ENCODE measurements around the gene RICTOR.
A peak's percentile ranks its signal among the peaks of the same experiment; 100 is the strongest.

RICTOR gene

GRCh38 chr5:39104221-39104620 is 30.0 kb upstream of the RICTOR start:
- no CpG with 5 or more reads among the region's 1 CpG for WGBS (ENCODE audit: extremely low coverage, insufficient coverage, low lambda C conversion rate)
- H3K79me1 ChIP-seq (ENCODE audit: low read length), result no peaks in the 10 kb centered on the region
- H3K9ac ChIP-seq (ENCODE audit: low read length), result no peak overlapping the region

GRCh38 chr5:39102684-39103155 is 28.5 kb upstream of the RICTOR start:
- Histone ChIP-seq H2BK120ac (ENCODE audit: low read depth, low read length) (no peak overlapping the region), H3K56ac (ENCODE audit: low read length) (no peak overlapping the region), H3K79me2 (ENCODE audit: control insufficient read depth, insufficient read depth, low read length) (no peaks in the 10 kb centered on the region), H2AK5ac (ENCODE audit: low read length) (no peak overlapping the region), H3K4me1 (ENCODE audit: control insufficient read depth, low read depth, low read length) (no peaks in the 10 kb centered on the region), H3K27me3 (ENCODE audit: insufficient read depth, low read length, poor library complexity) (no peaks in the 10 kb centered on the region), H3K79me1 (ENCODE audit: low read length) (no peaks in the 10 kb centered on the region), H3K18ac (ENCODE audit: low read length) (no peak overlapping the region), H4K5ac (ENCODE audit: low read length) (no peak overlapping the region), H3K36me3 (ENCODE audit: control insufficient read depth, insufficient read depth, low read length) (no peaks in the 10 kb centered on the region), H3K4me3 (ENCODE audit: low read length) (no peak overlapping the region), H2BK5ac (ENCODE audit: low read length) (no peak overlapping the region), H2BK15ac (replicated peaks; ENCODE audit: low read depth) (no peak overlapping the region), H3K4me2 (ENCODE audit: low read length) (no peak overlapping the region), H3K4ac (ENCODE audit: low read depth, low read length) (no peak overlapping the region), H3K9ac (ENCODE audit: low read length) (no peak overlapping the region), H3K27ac (ENCODE audit: low read depth, low read length) (no peak overlapping the region), H3K23ac (ENCODE audit: low read length) (no peak overlapping the region), H4K8ac (ENCODE audit: low read depth, low read length) (no peak overlapping the region)
- no peak for DNase-seq
- no CpG with 5 or more reads among the region's 4 CpGs for WGBS (ENCODE audit: extremely low coverage, insufficient coverage, low lambda C conversion rate)

More at GRCh38 chr5:39104221-39104620, 30.0 kb upstream of the RICTOR start:
- Histone ChIP-seq H3K4ac (ENCODE audit: low read depth, low read length) (no peak overlapping the region), H3K4me1 (ENCODE audit: control insufficient read depth, low read depth, low read length) (no peaks in the 10 kb centered on the region), H3K56ac (ENCODE audit: low read length) (no peak overlapping the region), H3K4me3 (ENCODE audit: low read length) (no peak overlapping the region), H3K79me2 (ENCODE audit: control insufficient read depth, insufficient read depth, low read length) (no peaks in the 10 kb centered on the region), H2BK120ac (ENCODE audit: low read depth, low read length) (no peak overlapping the region), H3K27ac (ENCODE audit: low read depth, low read length) (no peak overlapping the region), H4K5ac (ENCODE audit: low read length) (no peak overlapping the region), H3K4me2 (ENCODE audit: low read length) (no peak overlapping the region), H4K8ac (ENCODE audit: low read depth, low read length) (no peak overlapping the region), H3K23ac (ENCODE audit: low read length) (no peak overlapping the region), H2BK5ac (ENCODE audit: low read length) (no peak overlapping the region), H3K18ac (ENCODE audit: low read length) (no peak overlapping the region), H3K27me3 (ENCODE audit: insufficient read depth, low read length, poor library complexity) (no peaks in the 10 kb centered on the region), H2AK5ac (ENCODE audit: low read length) (no peak overlapping the region), H2BK15ac (replicated peaks; ENCODE audit: low read depth) (no peak overlapping the region), H3K36me3 (ENCODE audit: control insufficient read depth, insufficient read depth, low read length) (no peaks in the 10 kb centered on the region)
- DNase-seq, result no peak

GRCh38 chr5:39100851-39101396 is 26.7 kb upstream of the RICTOR start:
- no peak overlapping the region for H2BK5ac ChIP-seq (ENCODE audit: low read length)
- H3K36me3 ChIP-seq (ENCODE audit: control insufficient read depth, insufficient read depth, low read length), result no peaks in the 10 kb centered on the region
- no peak overlapping the region for H3K4me3 ChIP-seq (ENCODE audit: low read length)
- H3K79me1 ChIP-seq (ENCODE audit: low read length), result no peaks in the 10 kb centered on the region
- H3K4me2 ChIP-seq (ENCODE audit: low read length), result no peak overlapping the region
- H3K4me1 ChIP-seq (ENCODE audit: control insufficient read depth, low read depth, low read length), result no peaks in the 10 kb centered on the region
- H2BK120ac ChIP-seq (ENCODE audit: low read depth, low read length), result no peak overlapping the region
- H2BK15ac ChIP-seq (replicated peaks; ENCODE audit: low read depth), result no peak overlapping the region
- H3K4ac ChIP-seq (ENCODE audit: low read depth, low read length), result no peak overlapping the region
- no peak overlapping the region for H3K18ac ChIP-seq (ENCODE audit: low read length)
- WGBS (ENCODE audit: extremely low coverage, insufficient coverage, low lambda C conversion rate), result no CpG with 5 or more reads among the region's 7 CpGs
- no peak overlapping the region for H2AK5ac ChIP-seq (ENCODE audit: low read length)
- H4K5ac ChIP-seq (ENCODE audit: low read length), result no peak overlapping the region
- no peaks in the 10 kb centered on the region for H3K27me3 ChIP-seq (ENCODE audit: insufficient read depth, low read length, poor library complexity)
- H3K23ac ChIP-seq (ENCODE audit: low read length), result no peak overlapping the region
- no peaks in the 10 kb centered on the region for H3K79me2 ChIP-seq (ENCODE audit: control insufficient read depth, insufficient read depth, low read length)
- no peak overlapping the region for H3K9ac ChIP-seq (ENCODE audit: low read length)
- no peak overlapping the region for H3K56ac ChIP-seq (ENCODE audit: low read length)
- no peak overlapping the region for H3K27ac ChIP-seq (ENCODE audit: low read depth, low read length)
- no peak overlapping the region for H4K8ac ChIP-seq (ENCODE audit: low read depth, low read length)
- peak; percentile 68 for DNase-seq

- Histone ChIP-seq H2BK15ac (replicated peaks; ENCODE audit: low read depth) (no peak overlapping the region), H3K4me3 (ENCODE audit: low read length) (no peak overlapping the region), H4K8ac (ENCODE audit: low read depth, low read length) (no peak overlapping the region), H3K23ac (ENCODE audit: low read length) (no peak overlapping the region), H3K27ac (ENCODE audit: low read depth, low read length) (no peak overlapping the region), H4K5ac (ENCODE audit: low read length) (no peak overlapping the region), H3K18ac (ENCODE audit: low read length) (no peak overlapping the region), H3K36me3 (ENCODE audit: control insufficient read depth, insufficient read depth, low read length) (no peaks in the 10 kb centered on the region), H3K79me1 (ENCODE audit: low read length) (no peaks in the 10 kb centered on the region), H3K79me2 (ENCODE audit: control insufficient read depth, insufficient read depth, low read length) (no peaks in the 10 kb centered on the region), H2BK120ac (ENCODE audit: low read depth, low read length) (no peak overlapping the region), H3K27me3 (ENCODE audit: insufficient read depth, low read length, poor library complexity) (no peaks in the 10 kb centered on the region), H3K4me1 (ENCODE audit: control insufficient read depth, low read depth, low read length) (no peaks in the 10 kb centered on the region), H3K4ac (ENCODE audit: low read depth, low read length) (no peak overlapping the region), H3K4me2 (ENCODE audit: low read length) (no peak overlapping the region), H3K9ac (ENCODE audit: low read length) (no peak overlapping the region), H2AK5ac (ENCODE audit: low read length) (no peak overlapping the region), H3K56ac (ENCODE audit: low read length) (no peak overlapping the region), H2BK5ac (ENCODE audit: low read length) (no peak overlapping the region)
- no peak for DNase-seq
- WGBS (ENCODE audit: extremely low coverage, insufficient coverage, low lambda C conversion rate), result no CpG with 5 or more reads among the region's 6 CpGs
Observed at GRCh38 chr5:39100301-39100850, 26.2 kb upstream of the RICTOR start.

- Histone ChIP-seq H3K27me3 (ENCODE audit: insufficient read depth, low read length, poor library complexity) (no peaks in the 10 kb centered on the region), H2AK5ac (ENCODE audit: low read length) (no peak overlapping the region), H4K8ac (ENCODE audit: low read depth, low read length) (no peak overlapping the region), H2BK5ac (ENCODE audit: low read length) (no peak overlapping the region), H3K79me1 (ENCODE audit: low read length) (no peaks in the 10 kb centered on the region), H3K79me2 (ENCODE audit: control insufficient read depth, insufficient read depth, low read length) (no peaks in the 10 kb centered on the region), H3K4ac (ENCODE audit: low read depth, low read length) (no peak overlapping the region), H3K18ac (ENCODE audit: low read length) (no peak overlapping the region), H3K4me2 (ENCODE audit: low read length) (no peak overlapping the region), H3K4me1 (ENCODE audit: control insufficient read depth, low read depth, low read length) (no peaks in the 10 kb centered on the region), H3K23ac (ENCODE audit: low read length) (no peak overlapping the region), H3K9ac (ENCODE audit: low read length) (no peak overlapping the region), H3K36me3 (ENCODE audit: control insufficient read depth, insufficient read depth, low read length) (no peaks in the 10 kb centered on the region), H3K56ac (ENCODE audit: low read length) (no peak overlapping the region), H2BK15ac (replicated peaks; ENCODE audit: low read depth) (no peak overlapping the region), H2BK120ac (ENCODE audit: low read depth, low read length) (no peak overlapping the region), H3K27ac (ENCODE audit: low read depth, low read length) (no peak overlapping the region), H4K5ac (ENCODE audit: low read length) (no peak overlapping the region), H3K4me3 (ENCODE audit: low read length) (no peak overlapping the region)
- no peak for DNase-seq
Observed at GRCh38 chr5:39099831-39100230, 25.6 kb upstream of the RICTOR start.

- H2BK120ac ChIP-seq (ENCODE audit: low read depth, low read length), result no peak overlapping the region
- no peaks in the 10 kb centered on the region for H3K4me1 ChIP-seq (ENCODE audit: control insufficient read depth, low read depth, low read length)
- H3K79me1 ChIP-seq (ENCODE audit: low read length), result no peaks in the 10 kb centered on the region
- no peak overlapping the region for H2BK15ac ChIP-seq (replicated peaks; ENCODE audit: low read depth)
- no peak overlapping the region for H4K8ac ChIP-seq (ENCODE audit: low read depth, low read length)
- H4K5ac ChIP-seq (ENCODE audit: low read length), result no peak overlapping the region
- H3K27me3 ChIP-seq (ENCODE audit: insufficient read depth, low read length, poor library complexity), result no peaks in the 10 kb centered on the region
- H3K4me3 ChIP-seq (ENCODE audit: low read length), result no peak overlapping the region
- no peaks in the 10 kb centered on the region for H3K36me3 ChIP-seq (ENCODE audit: control insufficient read depth, insufficient read depth, low read length)
- H3K23ac ChIP-seq (ENCODE audit: low read length), result no peak overlapping the region
- H2AK5ac ChIP-seq (ENCODE audit: low read length), result no peak overlapping the region
- no CpG with 5 or more reads among the region's 1 CpG for WGBS (ENCODE audit: extremely low coverage, insufficient coverage, low lambda C conversion rate)
- H3K79me2 ChIP-seq (ENCODE audit: control insufficient read depth, insufficient read depth, low read length), result no peaks in the 10 kb centered on the region
- no peak overlapping the region for H3K9ac ChIP-seq (ENCODE audit: low read length)
- no peak overlapping the region for H3K4me2 ChIP-seq (ENCODE audit: low read length)
- no peak overlapping the region for H2BK5ac ChIP-seq (ENCODE audit: low read length)
- no peak overlapping the region for H3K56ac ChIP-seq (ENCODE audit: low read length)
- no peak overlapping the region for H3K18ac ChIP-seq (ENCODE audit: low read length)
- no peak overlapping the region for H3K4ac ChIP-seq (ENCODE audit: low read depth, low read length)
- H3K27ac ChIP-seq (ENCODE audit: low read depth, low read length), result no peak overlapping the region
- no peak for DNase-seq
Observed at GRCh38 chr5:39093352-39093751, 19.2 kb upstream of the RICTOR start.

Data from mesendoderm (in vitro differentiated cells).